Measurements from ENCODE around the gene BAZ2A.
A peak's percentile ranks its signal among the peaks of the same experiment; 100 is the strongest.
"Not testable (repeated sequence)": the region's sequence is repeated elsewhere in the genome, so short reads cannot be mapped to it uniquely, and the experiment has no call there.

The BAZ2A gene

GRCh38 chr12:56581418-56582145, 48.5 kb downstream of the BAZ2A start:
- intact Hi-C loops (cut with DNase I; ENCODE audit: low total_unique reads): no loop called here
- DNase-seq: no peak
- H3K4me1 ChIP-seq: no peaks in the 10 kb centered on the region
- H3K36me3 ChIP-seq: peaks cover 14 to 64% (median 54%) of the 10 kb centered on the region in 3 donors
- TF ChIP-seq CTCF (IDR thresholded peaks at IDR 0.05): no peak
- H3K27ac ChIP-seq: no peak overlapping the region
- H3K9me3 ChIP-seq: no peaks in the 10 kb centered on the region
- H3K27me3 ChIP-seq: no peaks in the 10 kb centered on the region
- no peak overlapping the region for H3K4me3 ChIP-seq

- Histone ChIP-seq H3K9me3 (no peaks in the 10 kb centered on the region), H3K4me3 (no peak overlapping the region), H3K36me3 (peaks cover 18 to 64% (median 61%) of the 10 kb centered on the region in 3 donors), H3K4me1 (no peaks in the 10 kb centered on the region), H3K27ac (no peak overlapping the region), H3K27me3 (no peaks in the 10 kb centered on the region)
- intact Hi-C loops (cut with DNase I; ENCODE audit: low total_unique reads): no loop called here
- no peak for DNase-seq
- TF ChIP-seq CTCF (IDR thresholded peaks at IDR 0.05): no peak
These were observed 51.1 kb downstream of the BAZ2A start for GRCh38 chr12:56578983-56579546.

GRCh38 chr12:56577248-56577647, 52.9 kb downstream of the BAZ2A start:
- H3K4me3 ChIP-seq; H3K4me1 ChIP-seq; H3K27ac ChIP-seq; H3K27me3 ChIP-seq; H3K9me3 ChIP-seq; intact Hi-C loops (cut with DNase I; ENCODE audit: low total_unique reads); DNase-seq: not testable (repeated sequence)
- H3K36me3 ChIP-seq: peaks cover 23 to 55% (median 52%) of the 10 kb centered on the region in 3 donors

- H3K4me3 ChIP-seq: no peak overlapping the region
- H3K27me3 ChIP-seq: no peaks in the 10 kb centered on the region
- H3K27ac ChIP-seq: no peak overlapping the region
- DNase-seq: no peak
- no peak for TF ChIP-seq CTCF (IDR thresholded peaks at IDR 0.05)
- no peaks in the 10 kb centered on the region for H3K9me3 ChIP-seq
- H3K36me3 ChIP-seq: peaks cover 33 to 53% (median 37%) of the 10 kb centered on the region in 3 donors
- intact Hi-C loops (cut with DNase I; ENCODE audit: low total_unique reads): loop anchor here (5.0 kb wide), 1 partner anchor 62 kb away; no protein-coding TSS in a partner anchor
- no peaks in the 10 kb centered on the region for H3K4me1 ChIP-seq
These were observed 55.9 kb downstream of the BAZ2A start for GRCh38 chr12:56574210-56574609.

- DNase-seq: no peak
- H3K27me3 ChIP-seq: no peaks in the 10 kb centered on the region
- intact Hi-C loops (cut with DNase I; ENCODE audit: low total_unique reads): loop anchor here (5.0 kb wide), 1 partner anchor 60 kb away; no protein-coding TSS in a partner anchor
- peak overlapping the region in 1 of 2 donors; percentile 36 for H3K27ac ChIP-seq
- H3K9me3 ChIP-seq: no peaks in the 10 kb centered on the region
- no peaks in the 10 kb centered on the region for H3K4me1 ChIP-seq
- H3K36me3 ChIP-seq: peaks cover 31 to 44% (median 32%) of the 10 kb centered on the region in 3 donors
- TF ChIP-seq CTCF (IDR thresholded peaks at IDR 0.05): no peak
- no peak overlapping the region for H3K4me3 ChIP-seq
These were observed 57.8 kb downstream of the BAZ2A start for GRCh38 chr12:56572288-56572687.

- no peak overlapping the region for H3K27ac ChIP-seq
- peaks cover 29 to 44% (median 31%) of the 10 kb centered on the region in 3 donors for H3K36me3 ChIP-seq
- H3K27me3 ChIP-seq: no peaks in the 10 kb centered on the region
- no peaks in the 10 kb centered on the region for H3K9me3 ChIP-seq
- intact Hi-C loops (cut with DNase I; ENCODE audit: low total_unique reads): loop anchor here (5.0 kb wide), 1 partner anchor 59 kb away; no protein-coding TSS in a partner anchor
- DNase-seq: no peak
- no peak for TF ChIP-seq CTCF (IDR thresholded peaks at IDR 0.05)
- no peak overlapping the region for H3K4me3 ChIP-seq
- peaks cover 0 to 10% (median 8%) of the 10 kb centered on the region in 4 donors for H3K4me1 ChIP-seq
These were observed 59.0 kb downstream of the BAZ2A start for GRCh38 chr12:56571121-56571520.
